Stimulated activated CD8-positive, alpha-beta memory T cell treated with anti-CD3 and anti-CD28 coated beads, Interleukin-7, amount 100 ng/mL, for 4 hours (primary cell): ENCODE results near the gene CHMP4A.
A peak's percentile ranks its signal among the peaks of the same experiment; 100 is the strongest.

Source experiments
- DNase-seq, 2 donors: peaks; one replicate each; pipeline ENCODE4 v3.0.0-alpha.2; 2020; ENCODE audit warnings: low read depth in 2 of 2

The CHMP4A gene

GRCh38 chr14:24212924-24213865 lies at the start of gene CHMP4A:
Gene CHMP4A, minus strand, starts transcription at chr14:24213488. Its CDS starts 49 bp downstream, at chr14:24213439.
- DNase-seq, result peak; percentile 96

- DNase-seq, result no peak
These were observed 48.7 kb upstream of the CHMP4A start for GRCh38 chr14:24261969-24262327.

DNA sequence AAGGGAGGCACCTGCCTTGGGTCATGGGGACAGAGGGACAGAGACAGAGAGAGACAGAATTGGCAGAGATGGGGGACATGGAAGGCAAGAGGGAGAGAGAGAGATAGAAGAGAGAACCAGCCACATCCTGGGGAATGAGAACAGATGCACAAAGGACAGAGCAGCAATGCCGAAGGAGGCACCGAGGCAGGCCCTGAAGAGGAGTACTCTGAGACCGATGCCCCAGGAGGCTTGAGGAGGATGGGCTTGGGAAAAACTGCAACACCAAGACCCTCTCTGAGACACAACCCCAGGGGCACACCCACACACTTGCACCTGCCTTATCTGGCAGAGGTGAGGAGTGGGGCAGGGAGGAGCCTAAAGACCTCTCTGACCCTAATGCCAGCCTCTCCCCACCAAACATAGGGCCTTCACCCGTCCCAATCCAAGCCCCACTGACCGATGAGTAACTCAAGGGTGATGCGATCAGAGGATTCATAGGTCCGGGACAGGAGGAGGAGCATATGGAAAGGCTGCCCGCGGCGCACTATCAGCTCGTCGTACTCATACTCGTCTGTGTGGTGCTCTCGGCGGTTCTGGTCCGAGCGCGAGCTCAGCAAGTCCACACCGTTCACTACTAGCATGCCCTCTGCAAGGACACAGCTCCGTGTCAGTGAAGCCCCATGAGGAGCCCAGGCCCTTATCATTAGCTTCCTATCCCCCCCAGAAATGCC lies 48.1 kb upstream of the CHMP4A start:
- no peak for DNase-seq

GRCh38 chr14:24260780-24261157 lies 47.5 kb upstream of the CHMP4A start:
- DNase-seq, result no peak

- no peak for DNase-seq
These were observed 46.9 kb upstream of the CHMP4A start for GRCh38 chr14:24260026-24260779.

- no peak for DNase-seq
These were observed 46.2 kb upstream of the CHMP4A start for GRCh38 chr14:24259282-24260025.

DNA sequence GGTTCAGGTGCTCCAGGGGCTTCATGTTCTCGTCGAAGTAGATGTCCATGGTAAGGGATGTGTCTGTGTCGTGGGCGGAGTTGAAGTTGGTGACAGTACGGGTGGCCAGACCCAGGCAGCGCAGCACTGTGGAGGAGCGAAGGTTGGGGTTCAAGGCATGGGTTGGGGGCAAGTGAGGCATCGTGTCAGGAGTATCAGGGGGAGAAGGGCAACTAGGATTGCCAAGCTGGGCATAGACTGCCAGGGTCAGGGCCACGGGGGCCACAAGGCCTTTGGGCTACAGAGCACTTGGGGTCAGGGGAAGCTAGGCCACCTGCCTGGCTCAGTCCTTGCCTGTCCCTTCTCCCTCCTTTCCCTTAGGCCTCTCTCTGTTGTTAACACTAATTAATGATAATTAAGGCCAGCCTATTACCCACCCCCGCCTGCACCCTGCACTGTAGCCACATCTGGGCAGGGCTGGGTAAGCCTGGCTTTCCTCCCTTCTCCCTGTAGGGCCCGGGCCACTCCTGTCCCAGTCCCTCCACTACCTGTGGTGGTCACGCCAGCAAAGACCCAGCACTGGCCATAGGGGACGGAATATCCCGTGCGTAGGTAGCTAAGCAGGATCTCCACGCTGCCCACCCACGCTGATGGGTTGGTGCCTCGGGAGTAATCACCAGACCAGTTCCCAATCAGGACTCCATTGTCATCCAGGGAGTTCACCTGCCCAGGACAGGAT lies 45.4 kb upstream of the CHMP4A start:
- no peak for DNase-seq

GRCh38 chr14:24258119-24258518 lies 44.8 kb upstream of the CHMP4A start:
- no peak for DNase-seq

DNA sequence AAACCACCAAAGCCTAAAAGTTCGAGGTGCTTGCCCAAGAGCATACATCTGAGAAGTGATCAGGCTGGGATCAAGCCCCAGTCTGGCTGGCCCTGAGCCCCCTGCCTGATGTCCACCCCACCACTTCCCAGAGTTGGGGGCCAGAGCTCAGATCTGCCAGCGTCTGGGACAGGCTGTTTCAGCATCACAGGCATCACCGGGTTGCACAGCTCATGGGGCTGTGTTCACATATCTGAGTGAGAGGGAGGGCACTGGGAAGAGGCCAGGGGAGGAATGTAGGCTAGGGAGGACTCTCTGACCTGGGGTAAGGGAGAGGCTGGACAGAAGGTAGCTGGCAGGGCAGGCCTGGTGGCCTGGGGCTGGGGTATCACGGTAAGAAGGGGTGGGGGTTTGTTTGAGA lies 43.7 kb upstream of the CHMP4A start:
- no peak for DNase-seq

DNA sequence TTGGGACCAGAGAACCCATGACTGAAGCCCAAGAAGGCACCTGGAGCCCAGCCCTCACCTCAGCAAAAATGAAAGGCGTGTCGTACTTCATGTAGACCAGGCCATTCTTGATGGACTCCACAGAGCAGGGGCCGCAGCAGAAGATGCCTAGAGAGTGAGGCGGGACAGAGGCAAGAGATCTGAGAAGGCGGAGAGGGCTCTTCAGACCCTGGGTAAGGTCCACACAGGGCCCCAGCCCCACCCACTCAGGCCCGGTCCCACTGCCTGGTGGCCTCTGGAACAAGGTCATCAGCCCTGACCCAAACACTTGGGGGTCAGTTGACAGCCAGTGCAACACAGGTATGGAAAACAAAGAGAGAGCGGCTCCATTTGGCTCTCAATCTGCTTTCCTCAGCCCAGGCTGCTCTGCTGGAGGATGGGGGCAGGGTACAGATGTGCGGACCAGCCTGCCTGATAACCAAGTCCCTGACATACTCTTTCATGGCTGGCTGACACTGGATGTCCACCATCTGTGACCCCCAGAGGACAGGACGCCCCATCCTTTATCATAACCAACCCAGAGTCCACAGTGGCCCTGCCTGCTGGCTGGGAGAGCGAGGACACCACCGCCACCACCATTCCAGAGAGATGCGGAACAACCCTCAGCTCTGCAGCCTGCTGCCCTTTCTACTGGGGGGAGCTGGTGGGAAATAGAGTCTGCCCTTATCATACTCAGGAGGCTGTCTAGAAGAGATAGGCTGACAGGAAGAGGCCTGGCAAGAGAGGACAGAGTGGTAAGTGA lies 42.8 kb upstream of the CHMP4A start:
- DNase-seq, result no peak

- no peak for DNase-seq
These were observed 42.1 kb upstream of the CHMP4A start for GRCh38 chr14:24255438-24255837.

DNA sequence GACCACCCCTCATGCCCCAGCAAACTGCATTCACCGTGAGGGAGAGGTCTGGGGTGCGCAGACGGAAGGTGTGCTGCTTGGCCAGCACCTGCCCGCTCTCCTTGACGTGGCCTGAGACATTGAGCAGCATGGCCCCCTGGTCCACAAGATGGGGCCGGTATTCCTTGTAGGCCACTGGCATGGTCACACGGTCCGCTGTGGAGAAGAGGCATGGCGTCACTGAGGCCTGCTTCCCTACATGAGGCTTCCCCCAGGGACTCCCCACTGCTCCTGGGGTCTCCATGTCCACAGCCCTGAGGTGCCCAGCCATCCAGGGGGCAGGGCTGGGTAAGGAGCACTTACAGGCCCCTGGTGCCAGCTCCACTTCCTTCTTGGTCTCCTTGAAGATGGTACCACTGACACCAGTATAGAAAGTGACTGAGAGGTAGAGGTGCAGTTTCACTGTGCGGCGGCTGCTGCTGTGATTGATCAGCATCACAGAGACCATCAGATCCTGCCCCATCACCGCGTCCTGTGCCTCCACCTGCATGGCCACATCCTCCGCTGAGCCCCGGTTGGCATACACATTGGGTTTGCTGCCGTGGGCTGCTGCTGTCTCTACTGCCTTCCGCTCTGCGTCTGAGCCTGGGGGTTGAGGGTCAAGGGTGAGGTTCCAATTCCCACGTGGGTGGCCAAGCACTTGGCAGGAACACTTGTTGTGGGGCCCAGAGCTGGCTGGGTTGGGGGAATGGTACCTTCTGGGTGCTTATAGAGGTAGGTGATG lies 41.5 kb upstream of the CHMP4A start:
- DNase-seq, result no peak

DNA sequence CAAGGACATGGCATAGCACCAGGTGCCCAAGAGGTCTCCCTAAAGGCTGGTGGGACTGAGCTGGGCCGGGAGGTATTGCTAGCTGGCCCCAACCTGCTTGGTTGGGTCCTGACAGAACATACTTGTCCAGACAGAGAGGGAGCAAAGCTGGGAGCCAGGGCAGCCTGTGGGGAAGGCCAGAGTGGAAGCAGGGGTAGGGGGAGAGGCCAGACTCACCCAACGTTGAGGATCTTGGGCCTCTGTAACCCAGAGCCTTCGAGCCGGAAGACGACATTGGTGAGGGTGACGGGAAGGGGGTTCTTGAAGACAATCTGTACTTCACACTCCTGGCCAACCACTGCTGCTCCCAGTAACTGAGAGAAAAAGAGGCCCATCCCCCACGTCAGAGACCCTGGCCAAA lies 40.6 kb upstream of the CHMP4A start:
- DNase-seq, result no peak

DNA sequence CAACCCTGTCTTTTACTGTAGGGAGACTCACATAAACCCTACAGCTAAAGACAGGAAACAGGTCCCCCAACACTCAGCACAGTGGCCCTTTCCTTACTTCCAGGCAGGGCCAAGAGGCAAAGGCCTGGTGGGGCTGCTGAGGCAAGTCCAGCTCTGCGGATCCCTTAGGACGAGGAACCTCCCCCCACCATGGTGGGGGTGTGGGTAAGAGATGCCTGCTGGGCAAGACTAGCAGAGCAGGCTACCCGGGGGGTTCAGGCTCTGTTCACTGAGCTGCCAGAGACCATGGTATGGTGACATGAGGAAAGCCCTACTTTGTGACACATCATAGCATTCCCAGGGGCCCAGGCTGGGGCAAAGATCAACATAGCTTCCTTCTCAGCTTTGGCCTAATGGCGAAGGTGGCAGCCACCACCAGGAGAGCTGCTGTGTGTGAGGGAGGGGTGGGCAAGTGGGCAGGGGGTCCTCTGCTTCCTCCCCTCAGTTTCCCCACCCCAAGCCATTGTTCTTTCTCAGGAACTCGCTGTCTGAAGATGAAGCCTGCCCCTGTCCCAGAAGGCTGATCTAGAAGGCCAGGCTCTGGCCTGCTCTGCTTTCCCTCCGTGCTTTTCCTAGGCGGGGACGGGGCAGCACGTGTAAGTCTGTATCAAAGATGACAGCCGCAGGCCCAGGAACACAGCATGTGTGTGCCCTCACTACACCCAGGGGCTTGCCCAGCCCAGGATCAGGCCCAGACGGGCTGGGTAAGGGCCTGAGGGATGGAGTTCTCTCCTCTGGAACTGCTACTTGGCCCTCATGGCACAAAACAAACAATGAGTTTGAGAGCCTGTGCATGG lies 39.2 kb upstream of the CHMP4A start:
- no peak for DNase-seq

DNA sequence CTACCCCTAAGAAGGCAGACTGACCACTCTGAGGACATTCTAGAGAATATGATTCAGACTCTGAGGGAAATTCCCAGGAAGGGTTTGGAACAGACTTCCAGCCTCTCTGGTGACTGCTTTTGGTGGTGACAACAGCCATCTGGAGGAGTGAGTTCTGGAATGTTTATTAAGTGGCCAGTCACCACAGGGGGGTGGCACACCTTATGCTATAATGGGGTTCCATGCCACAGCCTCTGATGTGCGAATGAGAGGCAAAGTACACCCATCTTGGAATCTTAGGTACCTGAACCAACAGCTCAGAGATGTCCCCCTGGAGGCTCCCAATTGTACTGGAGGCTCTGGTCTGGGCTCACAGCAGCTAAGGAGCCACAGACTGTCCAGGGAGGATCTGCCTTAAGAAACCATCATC lies 38.6 kb upstream of the CHMP4A start:
- DNase-seq, result no peak

GRCh38 chr14:24250354-24250753 lies 37.1 kb upstream of the CHMP4A start:
- DNase-seq, result no peak

- no peak for DNase-seq
These were observed 36.1 kb upstream of the CHMP4A start for GRCh38 chr14:24249230-24250021.

GRCh38 chr14:24247422-24247821 lies 34.1 kb upstream of the CHMP4A start:
- no peak for DNase-seq
